HCT116 (cell line): ENCODE results near the gene RCOR3.

Source experiments
- ATF3 ChIP-seq: IDR thresholded peaks from 2 replicates; pipeline ENCODE4 v1.6.1; 2012
- CEBPB ChIP-seq: IDR thresholded peaks from 2 replicates; pipeline ENCODE4 v1.6.1; 2012; ENCODE audit warnings: low read depth
- EZH2 ChIP-seq: fragments of 200-600 bp; sonication (generic); IDR thresholded peaks from 2 replicates; pipeline ENCODE4 v1.6.1; 2017; ENCODE audit warnings: antibody characterized with exemption, mixed run types
- EZH2phosphoT487 ChIP-seq: fragments of 200-600 bp; IDR thresholded peaks from 2 replicates; pipeline ENCODE4 v1.6.1; 2018; ENCODE audit warnings: antibody characterized with exemption, borderline replicate concordance
- POLR2AphosphoS5 ChIP-seq: IDR thresholded peaks from 2 replicates; pipeline ENCODE4 v1.6.1; 2011; ENCODE audit warnings: mild to moderate bottlenecking, low read depth, low read length, moderate library complexity
- REST ChIP-seq: IDR thresholded peaks from 2 replicates; pipeline ENCODE4 v1.6.1; 2012; ENCODE audit warnings: low read depth
- SIN3A ChIP-seq: IDR thresholded peaks from 2 replicates; pipeline ENCODE4 v1.6.1; 2012; ENCODE audit warnings: low read depth
- YY1 ChIP-seq: IDR thresholded peaks from 2 replicates; pipeline ENCODE4 v1.6.1; 2011; ENCODE audit warnings: low read length, low read depth, moderate library complexity, mild to moderate bottlenecking; ENCODE audit not compliant: insufficient replicate concordance; ENCODE audit errors: extremely low read depth
- TF ChIP-seq, protein P1 (sequence below), 3 experiments: fragments of 200-600 bp in 1 of 3; sonication (generic) in 1 of 3; IDR thresholded peaks in 2 of 3; conservative IDR thresholded peaks in 1 of 3; 2 replicates each; pipeline ENCODE4 v1.5.1; 2012 to 2017; ENCODE audit warnings: low read depth in 2 of 3, low read length in 2 of 3, antibody characterized with exemption in 1 of 3, borderline replicate concordance in 1 of 3, control low read depth in 1 of 3, mild to moderate bottlenecking in 1 of 3, mixed read lengths in 1 of 3, mixed run types in 1 of 3, moderate library complexity in 1 of 3; ENCODE audit not compliant: insufficient read depth in 1 of 3
- TF ChIP-seq, protein P2 (sequence below): IDR thresholded peaks from 2 replicates; pipeline ENCODE4 v1.6.1; 2011; ENCODE audit warnings: mild to moderate bottlenecking, low read length, moderate library complexity; ENCODE audit not compliant: insufficient replicate concordance; ENCODE audit errors: extremely low read depth

- TF ChIP-seq, protein P1, sequence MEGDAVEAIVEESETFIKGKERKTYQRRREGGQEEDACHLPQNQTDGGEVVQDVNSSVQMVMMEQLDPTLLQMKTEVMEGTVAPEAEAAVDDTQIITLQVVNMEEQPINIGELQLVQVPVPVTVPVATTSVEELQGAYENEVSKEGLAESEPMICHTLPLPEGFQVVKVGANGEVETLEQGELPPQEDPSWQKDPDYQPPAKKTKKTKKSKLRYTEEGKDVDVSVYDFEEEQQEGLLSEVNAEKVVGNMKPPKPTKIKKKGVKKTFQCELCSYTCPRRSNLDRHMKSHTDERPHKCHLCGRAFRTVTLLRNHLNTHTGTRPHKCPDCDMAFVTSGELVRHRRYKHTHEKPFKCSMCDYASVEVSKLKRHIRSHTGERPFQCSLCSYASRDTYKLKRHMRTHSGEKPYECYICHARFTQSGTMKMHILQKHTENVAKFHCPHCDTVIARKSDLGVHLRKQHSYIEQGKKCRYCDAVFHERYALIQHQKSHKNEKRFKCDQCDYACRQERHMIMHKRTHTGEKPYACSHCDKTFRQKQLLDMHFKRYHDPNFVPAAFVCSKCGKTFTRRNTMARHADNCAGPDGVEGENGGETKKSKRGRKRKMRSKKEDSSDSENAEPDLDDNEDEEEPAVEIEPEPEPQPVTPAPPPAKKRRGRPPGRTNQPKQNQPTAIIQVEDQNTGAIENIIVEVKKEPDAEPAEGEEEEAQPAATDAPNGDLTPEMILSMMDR (IDR thresholded peaks at IDR 0.05 in 2 of 3, conservative IDR thresholded peaks at IDR 0.05 in 1 of 3; ENCODE audit: borderline replicate concordance in 1 of 3, insufficient read depth in 1 of 3, low read depth in 2 of 3, low read length in 2 of 3) = no peak
- TF ChIP-seq EZH2phosphoT487 (no peak), POLR2AphosphoS5 (no peak), CEBPB (no peak), SIN3A (no peak), ATF3 (no peak), YY1 (no peak), REST (no peak), EZH2 (no peak)
- TF ChIP-seq, protein P2, sequence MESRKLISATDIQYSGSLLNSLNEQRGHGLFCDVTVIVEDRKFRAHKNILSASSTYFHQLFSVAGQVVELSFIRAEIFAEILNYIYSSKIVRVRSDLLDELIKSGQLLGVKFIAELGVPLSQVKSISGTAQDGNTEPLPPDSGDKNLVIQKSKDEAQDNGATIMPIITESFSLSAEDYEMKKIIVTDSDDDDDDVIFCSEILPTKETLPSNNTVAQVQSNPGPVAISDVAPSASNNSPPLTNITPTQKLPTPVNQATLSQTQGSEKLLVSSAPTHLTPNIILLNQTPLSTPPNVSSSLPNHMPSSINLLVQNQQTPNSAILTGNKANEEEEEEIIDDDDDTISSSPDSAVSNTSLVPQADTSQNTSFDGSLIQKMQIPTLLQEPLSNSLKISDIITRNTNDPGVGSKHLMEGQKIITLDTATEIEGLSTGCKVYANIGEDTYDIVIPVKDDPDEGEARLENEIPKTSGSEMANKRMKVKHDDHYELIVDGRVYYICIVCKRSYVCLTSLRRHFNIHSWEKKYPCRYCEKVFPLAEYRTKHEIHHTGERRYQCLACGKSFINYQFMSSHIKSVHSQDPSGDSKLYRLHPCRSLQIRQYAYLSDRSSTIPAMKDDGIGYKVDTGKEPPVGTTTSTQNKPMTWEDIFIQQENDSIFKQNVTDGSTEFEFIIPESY = no peak
Measured at GRCh38 chr1:211341999-211342398, 82.8 kb downstream of the RCOR3 start.
